Neural crest cell (in vitro differentiated cells): ENCODE results near the gene WWOX. TPM values are rescaled to one million over a fixed set of nuclear protein-coding genes. Genes with fewer than 3 reads are reported as not detected.

Source experiments
- DNase-seq: peaks from one replicate; pipeline ENCODE4 v3.0.0; 2021; ENCODE audit warnings: low read depth, mixed read lengths, low spot score
- H3K27ac Mint-ChIP-seq: one replicate; pipeline ENCODE4 v1.8.0; 2021; ENCODE audit warnings: mild to moderate bottlenecking, mixed read lengths; ENCODE audit not compliant: unreplicated experiment
- H3K27me3 Mint-ChIP-seq: 2 replicates; pipeline ENCODE4 v1.8.0; 2021; ENCODE audit warnings: low read depth, mild to moderate bottlenecking, mixed read lengths
- H3K36me3 Mint-ChIP-seq: 2 replicates; pipeline ENCODE4 v1.8.0; 2021; ENCODE audit warnings: low read depth, mild to moderate bottlenecking, mixed read lengths
- H3K4me1 Mint-ChIP-seq: 2 replicates; pipeline ENCODE4 v1.8.0; 2021; ENCODE audit warnings: mixed read lengths
- H3K4me3 Mint-ChIP-seq: one replicate; pipeline ENCODE4 v1.8.0; 2021; ENCODE audit warnings: mild to moderate bottlenecking, mixed read lengths
- H3K9me3 Mint-ChIP-seq: 2 replicates; pipeline ENCODE4 v1.8.0; 2021; ENCODE audit warnings: mixed read lengths
- CTCF ChIP-seq: fragments of 200-600 bp; sonication (generic); conservative IDR thresholded peaks from 2 replicates; pipeline ENCODE4 v1.5.0; 2021; ENCODE audit warnings: antibody characterized with exemption, mild to moderate bottlenecking
- total RNA-seq: library from RNA; stranded (reverse); gene quantifications from 2 replicates; pipeline ENCODE4 v1.2.1, GENCODE V29; 2021

Gene WWOX
- total RNA-seq, 1 donor from 2014 or later: 30.5 TPM

GRCh38 chr16:78697426-78697825, 598.0 kb downstream of the WWOX start:
- Mint-ChIP-seq H3K36me3 (no peaks in the 10 kb centered on the region), H3K27ac (no peak overlapping the region), H3K27me3 (no peaks in the 10 kb centered on the region), H3K9me3 (no peaks in the 10 kb centered on the region), H3K4me3 (no peak overlapping the region), H3K4me1 (peaks cover 3% of the 10 kb centered on the region)
- TF ChIP-seq CTCF: no peak
- DNase-seq: no peak

DNA sequence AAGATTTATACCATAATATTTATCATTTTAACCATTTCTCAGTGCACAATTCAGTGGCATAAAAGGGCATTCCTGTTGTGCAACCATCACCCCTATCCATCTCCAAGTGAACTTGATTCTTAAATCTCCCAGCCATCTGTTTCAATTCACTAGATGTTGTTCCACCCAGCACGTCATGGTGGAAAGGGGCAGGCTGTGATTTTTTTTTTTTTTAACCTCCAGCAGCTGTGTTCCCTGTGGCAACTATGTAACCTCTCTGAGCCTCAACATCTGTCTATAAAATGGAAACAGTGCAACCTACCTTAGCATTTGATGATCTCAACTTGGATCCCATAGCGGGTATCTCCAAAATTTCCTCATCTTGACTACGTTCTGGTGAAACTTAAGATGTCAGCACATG, 604.5 kb downstream of the WWOX start:
- no peaks in the 10 kb centered on the region for H3K9me3 Mint-ChIP-seq
- no peak for DNase-seq
- peaks cover 3% of the 10 kb centered on the region for H3K36me3 Mint-ChIP-seq
- peaks cover 9% of the 10 kb centered on the region for H3K4me1 Mint-ChIP-seq
- H3K4me3 Mint-ChIP-seq: no peak overlapping the region
- TF ChIP-seq CTCF: no peak
- no peaks in the 10 kb centered on the region for H3K27me3 Mint-ChIP-seq
- no peak overlapping the region for H3K27ac Mint-ChIP-seq

GRCh38 chr16:78704416-78704815, 605.0 kb downstream of the WWOX start:
- no peak overlapping the region for H3K27ac Mint-ChIP-seq
- H3K4me3 Mint-ChIP-seq: no peak overlapping the region
- no peaks in the 10 kb centered on the region for H3K9me3 Mint-ChIP-seq
- no peak for DNase-seq
- no peak for TF ChIP-seq CTCF
- peaks cover 3% of the 10 kb centered on the region for H3K36me3 Mint-ChIP-seq
- peaks cover 14% of the 10 kb centered on the region for H3K4me1 Mint-ChIP-seq
- H3K27me3 Mint-ChIP-seq: no peaks in the 10 kb centered on the region

- DNase-seq: no peak
- Mint-ChIP-seq H3K9me3 (no peaks in the 10 kb centered on the region), H3K4me3 (no peak overlapping the region), H3K36me3 (peaks cover 3% of the 10 kb centered on the region), H3K27me3 (no peaks in the 10 kb centered on the region), H3K4me1 (peaks cover 15% of the 10 kb centered on the region), H3K27ac (no peak overlapping the region)
- peak; percentile 78 for TF ChIP-seq CTCF
These were observed 606.2 kb downstream of the WWOX start for GRCh38 chr16:78705694-78706093.

DNA sequence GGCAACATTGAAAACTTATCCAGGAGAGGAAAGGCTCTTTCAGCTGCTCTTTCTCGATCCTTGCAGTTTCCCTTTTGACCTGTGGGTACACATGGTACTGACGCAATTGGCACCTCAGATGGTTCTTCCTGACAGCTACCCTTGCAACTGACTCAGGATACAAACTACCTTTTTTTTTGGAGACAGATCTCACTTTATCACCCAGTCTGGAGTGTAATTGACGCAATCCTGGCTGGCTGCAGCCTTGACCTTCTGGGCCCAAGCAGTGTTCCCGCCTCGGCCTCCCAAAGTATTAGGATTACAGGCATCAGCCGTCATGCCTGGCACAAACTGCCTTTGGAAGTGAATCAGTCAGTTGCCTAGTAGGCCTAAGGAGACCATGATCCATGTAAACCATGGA, 607.2 kb downstream of the WWOX start:
- Mint-ChIP-seq H3K27ac (no peak overlapping the region), H3K4me3 (no peak overlapping the region), H3K36me3 (peaks cover 3% of the 10 kb centered on the region), H3K9me3 (no peaks in the 10 kb centered on the region), H3K27me3 (no peaks in the 10 kb centered on the region), H3K4me1 (peaks cover 15% of the 10 kb centered on the region)
- no peak for TF ChIP-seq CTCF
- no peak for DNase-seq
